Midbrain (tissue), 1 donor: ENCODE data around the gene ME3.
"Not testable (repeated sequence)": the region's sequence is repeated elsewhere in the genome, so short reads cannot be mapped to it uniquely, and the experiment has no call there.

Experiments
- DNase-seq: peaks from one replicate; lab custom pipeline; 2025; lab: John Stamatoyannopoulos, UW

The ME3 gene

GRCh38 chr11:86459682-86460460, 212.5 kb downstream of the ME3 start:
- DNase-seq, result no peak

- DNase-seq, result no peak
Measured at GRCh38 chr11:86459002-86459385, 213.4 kb downstream of the ME3 start.

GRCh38 chr11:86458294-86459001, 214.0 kb downstream of the ME3 start:
- no peak for DNase-seq

- DNase-seq, result peak; percentile 83
Measured at GRCh38 chr11:86456075-86456939, 216.1 kb downstream of the ME3 start.

- DNase-seq, result no peak
Measured at GRCh38 chr11:86453290-86454030, 219.0 kb downstream of the ME3 start.

- DNase-seq, result no peak
Measured at GRCh38 chr11:86449993-86450629, 222.3 kb downstream of the ME3 start.

GRCh38 chr11:86447763-86448480, 224.5 kb downstream of the ME3 start:
- DNase-seq, result no peak

- no peak for DNase-seq
Measured at GRCh38 chr11:86446924-86447285, 225.5 kb downstream of the ME3 start.

- DNase-seq, result no peak
Measured at GRCh38 chr11:86446163-86446923, 226.1 kb downstream of the ME3 start.

- no peak for DNase-seq
Measured at GRCh38 chr11:86444981-86445380, 227.4 kb downstream of the ME3 start.

- DNase-seq, result no peak
Measured at GRCh38 chr11:86443415-86443814, 229.0 kb downstream of the ME3 start.

GRCh38 chr11:86442827-86443226, 229.6 kb downstream of the ME3 start:
- DNase-seq, result no peak

- no peak for DNase-seq
Measured at GRCh38 chr11:86442420-86442819, 230.0 kb downstream of the ME3 start.

- DNase-seq, result no peak
Measured at GRCh38 chr11:86440843-86441242, 231.6 kb downstream of the ME3 start.

GRCh38 chr11:86440305-86440716, 232.1 kb downstream of the ME3 start:
- DNase-seq, result no peak

- DNase-seq, result no peak
Measured at GRCh38 chr11:86438685-86439084, 233.7 kb downstream of the ME3 start.

GRCh38 chr11:86435711-86436110, 236.7 kb downstream of the ME3 start:
- no peak for DNase-seq

GRCh38 chr11:86433361-86434095, 238.9 kb downstream of the ME3 start:
- DNase-seq, result not testable (repeated sequence)

- no peak for DNase-seq
Measured at GRCh38 chr11:86431258-86431657, 241.2 kb downstream of the ME3 start.
